Panc1 (cell line): ENCODE measurements around the gene LRRC25. TPM values are rescaled to one million over a fixed set of nuclear protein-coding genes. Genes with fewer than 3 reads are reported as not detected.

ENCODE experiments used
- ATAC-seq: fragments of 200-7000 bp; cut with Tn5 transposase; 2 replicates; pipeline ENCODE4 v1.9.1; 2020; ENCODE audit warnings: mild to moderate bottlenecking, moderate library complexity
- BruUV-seq: library from RNA; stranded (reverse); fragments of 400-500 nt; replicated peaks from 2 replicates; lab custom pipeline; 2021; lab: Mats Ljungman, UMichigan
- CTCF ChIA-PET: fragments of 300-600 bp; sonication (Branson Sonifier 250); formaldehyde crosslinking; loops from one replicate; lab custom pipeline; 2022; ENCODE audit warnings: antibody characterized with exemption; lab: Charles Lee
- POLR2A ChIA-PET: fragments of 300-600 bp; sonication (Branson Sonifier 250); formaldehyde crosslinking; loops from one replicate; lab custom pipeline; 2022; ENCODE audit warnings: antibody characterized with exemption; lab: Charles Lee
- DNase-seq: peaks from one replicate; pipeline ENCODE4 v3.0.0-alpha.2; 2010; ENCODE audit warnings: low read depth, low spot score
- H3K27ac ChIP-seq: 2 replicates; pipeline ENCODE4 v1.5.1; 2011; ENCODE audit warnings: mild to moderate bottlenecking, low read length, inconsistent platforms
- H3K27me3 ChIP-seq: fragments of 200-500 bp; sonication (Bioruptor generic); 2 replicates; pipeline ENCODE4 v1.6.0; 2014; ENCODE audit warnings: low read length, inconsistent platforms; ENCODE audit not compliant: control insufficient read depth, insufficient read depth
- H3K36me3 ChIP-seq: fragments of 200-500 bp; sonication (Bioruptor generic); 2 replicates; pipeline ENCODE4 v1.5.1; 2014; ENCODE audit warnings: inconsistent platforms, mild to moderate bottlenecking, low read length, moderate library complexity; ENCODE audit not compliant: control insufficient read depth, insufficient read depth
- H3K4me1 ChIP-seq: 2 replicates; pipeline ENCODE4 v1.5.1; 2011; ENCODE audit warnings: inconsistent platforms, mild to moderate bottlenecking, low read length, moderate library complexity; ENCODE audit not compliant: control insufficient read depth, insufficient read depth
- H3K4me3 ChIP-seq, 2 experiments: 2 replicates each; pipeline ENCODE4 v1.5.1; 2011 to 2012; ENCODE audit warnings: low read depth in 2 of 2, low read length in 2 of 2, mild to moderate bottlenecking in 2 of 2, inconsistent platforms in 1 of 2, moderate library complexity in 1 of 2
- H3K9me3 ChIP-seq: fragments of 200-500 bp; sonication (Bioruptor generic); 2 replicates; pipeline ENCODE4 v1.5.1; 2014; ENCODE audit warnings: low read depth, mild to moderate bottlenecking, inconsistent platforms, low read length, moderate library complexity; ENCODE audit not compliant: control insufficient read depth, insufficient read depth
- POLR2AphosphoS5 ChIP-seq: IDR thresholded peaks from 2 replicates; pipeline ENCODE4 v1.6.1; 2012; ENCODE audit warnings: mild to moderate bottlenecking, low read depth, low read length, moderate library complexity
- SIN3A ChIP-seq: IDR thresholded peaks from 2 replicates; pipeline ENCODE4 v1.6.1; 2012; ENCODE audit warnings: low read depth, mild to moderate bottlenecking, low read length, moderate library complexity, borderline replicate concordance; ENCODE audit not compliant: insufficient read depth
- TCF7L2 ChIP-seq: IDR thresholded peaks from 2 replicates; pipeline ENCODE4 v1.6.1; 2011; ENCODE audit warnings: mild to moderate bottlenecking, low read depth, low read length, inconsistent platforms
- in situ Hi-C: cut with HindIII; loops from 2 replicates; pipeline ENCODE4 v1.10.0; 2016; ENCODE audit warnings: low sequenced_read_pairs, low pct_unique_long_range_greater_than_20kb
- intact Hi-C: fragments of 100-400 bp; cut with micrococcal nuclease; formaldehyde crosslinking; loops from one replicate; pipeline ENCODE4 v1.10.0; 2022; ENCODE audit not compliant: unreplicated experiment
- total RNA-seq: library from RNA; stranded (reverse); gene quantifications from one replicate; pipeline ENCODE4 v1.2.1, GENCODE V29; 2021; ENCODE audit not compliant: unreplicated experiment
- TF ChIP-seq, protein P1 (sequence below): fragments of 450-650 bp; IDR thresholded peaks from 2 replicates; pipeline ENCODE4 v1.5.1; 2017; ENCODE audit warnings: mild to moderate bottlenecking
- TF ChIP-seq, protein P2 (sequence below), 2 experiments: IDR thresholded peaks; 2 replicates each; pipeline ENCODE4 v1.6.1; 2011 to 2012; ENCODE audit warnings: low read depth in 2 of 2, control low read depth in 1 of 2, low read length in 1 of 2, mild to moderate bottlenecking in 1 of 2, moderate library complexity in 1 of 2; ENCODE audit not compliant: insufficient read depth in 1 of 2

The LRRC25 gene
- total RNA-seq, 1 experiment from 2014 or later, result 0.15 TPM

DNA sequence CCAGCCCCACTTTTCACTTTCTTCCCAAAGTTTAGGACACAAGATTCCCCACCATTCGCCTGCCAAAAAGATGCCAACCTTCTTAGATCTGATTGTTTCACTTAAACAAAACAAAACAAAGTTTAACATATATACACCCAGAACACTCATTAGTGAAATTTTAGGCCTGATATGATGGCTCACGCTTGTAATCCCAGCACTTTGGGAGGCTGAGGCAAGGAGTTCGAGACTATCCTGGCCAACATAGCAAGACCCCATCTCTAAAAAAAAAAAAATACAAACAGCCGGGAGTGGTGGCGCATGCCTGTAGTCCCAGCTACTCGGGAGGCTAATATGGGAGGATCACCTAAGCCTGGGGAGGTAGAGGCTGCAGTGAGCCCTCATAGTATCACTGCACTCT lies 52.1 kb downstream of the LRRC25 start:
- H3K4me1 ChIP-seq, result peaks cover 5% of the 10 kb centered on the region; the same call in 1 of the 2 replicates
- intact Hi-C loops, result no loop called here
- CTCF ChIA-PET, result interaction anchor here (0.7 kb wide), 1 partner anchor 36 kb away, joined by 7 read pairs; no protein-coding TSS in a partner anchor
- H3K27me3 ChIP-seq, result no peaks in the 10 kb centered on the region
- DNase-seq (no peak), ATAC-seq (no peak)
- no peaks in the 10 kb centered on the region; the same call in 1 of the 2 replicates for H3K36me3 ChIP-seq
- in situ Hi-C loops, result no loop called here
- POLR2A ChIA-PET, result no interaction called here
- H3K4me3 ChIP-seq, result no peak overlapping the region
- H3K27ac ChIP-seq, result no peak overlapping the region
- BruUV-seq, result no TSS peak
- TF ChIP-seq TCF7L2 (no peak), SIN3A (no peak), POLR2AphosphoS5 (no peak)
- TF ChIP-seq, protein P1, sequence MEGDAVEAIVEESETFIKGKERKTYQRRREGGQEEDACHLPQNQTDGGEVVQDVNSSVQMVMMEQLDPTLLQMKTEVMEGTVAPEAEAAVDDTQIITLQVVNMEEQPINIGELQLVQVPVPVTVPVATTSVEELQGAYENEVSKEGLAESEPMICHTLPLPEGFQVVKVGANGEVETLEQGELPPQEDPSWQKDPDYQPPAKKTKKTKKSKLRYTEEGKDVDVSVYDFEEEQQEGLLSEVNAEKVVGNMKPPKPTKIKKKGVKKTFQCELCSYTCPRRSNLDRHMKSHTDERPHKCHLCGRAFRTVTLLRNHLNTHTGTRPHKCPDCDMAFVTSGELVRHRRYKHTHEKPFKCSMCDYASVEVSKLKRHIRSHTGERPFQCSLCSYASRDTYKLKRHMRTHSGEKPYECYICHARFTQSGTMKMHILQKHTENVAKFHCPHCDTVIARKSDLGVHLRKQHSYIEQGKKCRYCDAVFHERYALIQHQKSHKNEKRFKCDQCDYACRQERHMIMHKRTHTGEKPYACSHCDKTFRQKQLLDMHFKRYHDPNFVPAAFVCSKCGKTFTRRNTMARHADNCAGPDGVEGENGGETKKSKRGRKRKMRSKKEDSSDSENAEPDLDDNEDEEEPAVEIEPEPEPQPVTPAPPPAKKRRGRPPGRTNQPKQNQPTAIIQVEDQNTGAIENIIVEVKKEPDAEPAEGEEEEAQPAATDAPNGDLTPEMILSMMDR, result no peak
- TF ChIP-seq, protein P2, sequence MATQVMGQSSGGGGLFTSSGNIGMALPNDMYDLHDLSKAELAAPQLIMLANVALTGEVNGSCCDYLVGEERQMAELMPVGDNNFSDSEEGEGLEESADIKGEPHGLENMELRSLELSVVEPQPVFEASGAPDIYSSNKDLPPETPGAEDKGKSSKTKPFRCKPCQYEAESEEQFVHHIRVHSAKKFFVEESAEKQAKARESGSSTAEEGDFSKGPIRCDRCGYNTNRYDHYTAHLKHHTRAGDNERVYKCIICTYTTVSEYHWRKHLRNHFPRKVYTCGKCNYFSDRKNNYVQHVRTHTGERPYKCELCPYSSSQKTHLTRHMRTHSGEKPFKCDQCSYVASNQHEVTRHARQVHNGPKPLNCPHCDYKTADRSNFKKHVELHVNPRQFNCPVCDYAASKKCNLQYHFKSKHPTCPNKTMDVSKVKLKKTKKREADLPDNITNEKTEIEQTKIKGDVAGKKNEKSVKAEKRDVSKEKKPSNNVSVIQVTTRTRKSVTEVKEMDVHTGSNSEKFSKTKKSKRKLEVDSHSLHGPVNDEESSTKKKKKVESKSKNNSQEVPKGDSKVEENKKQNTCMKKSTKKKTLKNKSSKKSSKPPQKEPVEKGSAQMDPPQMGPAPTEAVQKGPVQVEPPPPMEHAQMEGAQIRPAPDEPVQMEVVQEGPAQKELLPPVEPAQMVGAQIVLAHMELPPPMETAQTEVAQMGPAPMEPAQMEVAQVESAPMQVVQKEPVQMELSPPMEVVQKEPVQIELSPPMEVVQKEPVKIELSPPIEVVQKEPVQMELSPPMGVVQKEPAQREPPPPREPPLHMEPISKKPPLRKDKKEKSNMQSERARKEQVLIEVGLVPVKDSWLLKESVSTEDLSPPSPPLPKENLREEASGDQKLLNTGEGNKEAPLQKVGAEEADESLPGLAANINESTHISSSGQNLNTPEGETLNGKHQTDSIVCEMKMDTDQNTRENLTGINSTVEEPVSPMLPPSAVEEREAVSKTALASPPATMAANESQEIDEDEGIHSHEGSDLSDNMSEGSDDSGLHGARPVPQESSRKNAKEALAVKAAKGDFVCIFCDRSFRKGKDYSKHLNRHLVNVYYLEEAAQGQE (IDR thresholded peaks at IDR 0.05; ENCODE audit: insufficient read depth in 1 of 2, low read depth in 2 of 2, low read length in 1 of 2), result no peak
- no peaks in the 10 kb centered on the region for H3K9me3 ChIP-seq

DNA sequence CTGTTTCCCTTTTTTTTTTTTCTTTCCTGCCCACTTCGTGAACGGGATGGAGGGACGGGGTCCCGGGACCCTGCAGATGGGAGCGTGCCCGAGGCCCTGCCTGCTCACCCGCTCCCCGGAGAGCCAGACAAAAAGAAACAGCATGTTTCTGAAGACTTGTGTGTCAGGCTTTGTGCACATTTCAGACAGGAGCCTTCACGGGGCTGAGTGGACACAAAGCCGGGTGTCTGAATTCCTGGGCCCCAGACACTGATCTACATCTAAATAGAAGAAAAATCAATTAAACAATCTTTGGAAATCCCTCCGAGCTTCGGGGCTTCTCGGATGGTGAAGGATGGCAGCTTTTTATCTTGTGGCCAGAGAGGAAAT lies 52.9 kb downstream of the LRRC25 start:
- peaks cover 9% of the 10 kb centered on the region; the same call in 1 of the 2 replicates for H3K4me1 ChIP-seq
- POLR2A ChIA-PET, result no interaction called here
- CTCF ChIA-PET, result no interaction called here
- no peak overlapping the region for H3K4me3 ChIP-seq
- H3K9me3 ChIP-seq, result no peaks in the 10 kb centered on the region
- no peak overlapping the region for H3K27ac ChIP-seq
- H3K36me3 ChIP-seq, result no peaks in the 10 kb centered on the region; the same call in 1 of the 2 replicates
- no peaks in the 10 kb centered on the region for H3K27me3 ChIP-seq
- no peak for DNase-seq
- no TSS peak for BruUV-seq
- in situ Hi-C loops, result no loop called here
- TF ChIP-seq, protein P1, result no peak
- TF ChIP-seq, protein P2 (IDR thresholded peaks at IDR 0.05; ENCODE audit: insufficient read depth in 1 of 2, low read depth in 2 of 2, low read length in 1 of 2), result no peak
- intact Hi-C loops, result no loop called here
- ATAC-seq, result no peak
